Pons (tissue), 1 donor: Measurements from ENCODE around the gene RIC8B.

Experiments used
- DNase-seq: peaks from one replicate; pipeline ENCODE4 v3.0.0-alpha.2; 2016; ENCODE audit warnings: low spot score

RIC8B gene

GRCh38 chr12:106758349-106759110, 16.0 kb upstream of the RIC8B start:
- no peak for DNase-seq

GRCh38 chr12:106759526-106760183, 14.8 kb upstream of the RIC8B start:
- no peak for DNase-seq

GRCh38 chr12:106760184-106760531, 14.3 kb upstream of the RIC8B start:
- peak; percentile 42 for DNase-seq

GRCh38 chr12:106764220-106764619, 10.3 kb upstream of the RIC8B start:
- no peak for DNase-seq

- peak; percentile 46 for DNase-seq
Measured at GRCh38 chr12:106764738-106765137, 9.7 kb upstream of the RIC8B start.

GRCh38 chr12:106766393-106766826, 8.1 kb upstream of the RIC8B start:
- peak; percentile 45 for DNase-seq

GRCh38 chr12:106767206-106767605, 7.3 kb upstream of the RIC8B start:
- no peak for DNase-seq

- DNase-seq, result no peak
Measured at GRCh38 chr12:106767954-106768822, 6.3 kb upstream of the RIC8B start.

- no peak for DNase-seq
Measured at GRCh38 chr12:106769078-106769477, 5.4 kb upstream of the RIC8B start.

GRCh38 chr12:106769546-106769945, 4.9 kb upstream of the RIC8B start:
- no peak for DNase-seq

- no peak for DNase-seq
Measured at GRCh38 chr12:106771425-106771824, 3.1 kb upstream of the RIC8B start.

- no peak for DNase-seq
Measured at GRCh38 chr12:106773286-106774004, 1.0 kb upstream of the RIC8B start.

- DNase-seq, result no peak
Measured at GRCh38 chr12:106774808-106775524, 484 bp downstream of the RIC8B start.

GRCh38 chr12:106776897-106777296, 2.4 kb downstream of the RIC8B start:
- no peak for DNase-seq

- DNase-seq, result no peak
Measured at GRCh38 chr12:106780010-106780631, 5.6 kb downstream of the RIC8B start.

GRCh38 chr12:106782619-106783018, 8.1 kb downstream of the RIC8B start:
- no peak for DNase-seq

GRCh38 chr12:106783515-106783914, 9.0 kb downstream of the RIC8B start:
- DNase-seq, result no peak

GRCh38 chr12:106790020-106790419, 15.5 kb downstream of the RIC8B start:
- DNase-seq, result no peak

GRCh38 chr12:106791531-106791930, 17.0 kb downstream of the RIC8B start:
- no peak for DNase-seq

- no peak for DNase-seq
Measured at GRCh38 chr12:106794369-106794768, 19.9 kb downstream of the RIC8B start.

GRCh38 chr12:106801167-106801708, 26.8 kb downstream of the RIC8B start:
- DNase-seq, result no peak
